ENCODE data around the gene SERPINA5.

SERPINA5 gene

GRCh38 chr14:94555991-94556390 is 25.2 kb upstream of the SERPINA5 start:
- DNase-seq: no peak

- no peak for DNase-seq
Measured at GRCh38 chr14:94557327-94557726, 23.9 kb upstream of the SERPINA5 start.

- no peak for DNase-seq
Measured at GRCh38 chr14:94558842-94559241, 22.4 kb upstream of the SERPINA5 start.

GRCh38 chr14:94559638-94560290 is 21.5 kb upstream of the SERPINA5 start:
- DNase-seq: no peak

GRCh38 chr14:94560291-94560665 is 20.9 kb upstream of the SERPINA5 start:
- no peak for DNase-seq

GRCh38 chr14:94560751-94561655 is 20.2 kb upstream of the SERPINA5 start, which contains the start of gene SERPINA4:
Gene SERPINA4 (plus strand): TSS chr14:94561442. CDS start chr14:94563483, 2,041 bp downstream.
- DNase-seq: no peak

- DNase-seq: no peak
Measured at GRCh38 chr14:94561656-94562010, 19.6 kb upstream of the SERPINA5 start.

GRCh38 chr14:94562022-94562421 is 19.2 kb upstream of the SERPINA5 start:
- no peak for DNase-seq

GRCh38 chr14:94562941-94563883 is 18.0 kb upstream of the SERPINA5 start:
- no peak for DNase-seq

- DNase-seq: no peak
Measured at GRCh38 chr14:94564381-94564780, 16.8 kb upstream of the SERPINA5 start.

- no peak for DNase-seq
Measured at GRCh38 chr14:94568186-94568585, 13.0 kb upstream of the SERPINA5 start.

- no peak for DNase-seq
Measured at GRCh38 chr14:94569381-94570001, 11.7 kb upstream of the SERPINA5 start.

- no peak for DNase-seq
Measured at GRCh38 chr14:94570002-94570400, 11.2 kb upstream of the SERPINA5 start.

GRCh38 chr14:94570440-94570839 is 10.8 kb upstream of the SERPINA5 start:
- no peak for DNase-seq

- DNase-seq: no peak
Measured at GRCh38 chr14:94571395-94571794, 9.8 kb upstream of the SERPINA5 start.

GRCh38 chr14:94571950-94572349 is 9.3 kb upstream of the SERPINA5 start:
- no peak for DNase-seq

- no peak for DNase-seq
Measured at GRCh38 chr14:94572637-94573303, 8.5 kb upstream of the SERPINA5 start.

- no peak for DNase-seq
Measured at GRCh38 chr14:94573475-94574277, 7.5 kb upstream of the SERPINA5 start.

GRCh38 chr14:94574336-94574735 is 6.9 kb upstream of the SERPINA5 start:
- DNase-seq: no peak

- DNase-seq: no peak
Measured at GRCh38 chr14:94575730-94576585, 5.3 kb upstream of the SERPINA5 start.

All from NCI-H748 treated with DMSO at 0.1 percent for 48 hours (cell line).